Activated T-cell treated with anti-CD3 and anti-CD28 coated beads, Interleukin-2, amount 50 U/mL, for 72 hours (primary cell): ENCODE measurements around the gene DNAJB11. TPM values are rescaled to one million over a fixed set of nuclear protein-coding genes. Genes with fewer than 3 reads are reported as not detected.
"Not testable (repeated sequence)": the region's sequence is repeated elsewhere in the genome, so short reads cannot be mapped to it uniquely, and the experiment has no call there.

Experiments
- ATAC-seq, 2 donors: fragments of 150-1000 bp; cut with Tn5 transposase; replicated peaks in 1 of 2; 2 replicates each; pipeline ENCODE4 v1.10.0; 2021; ENCODE audit warnings: moderate library complexity in 2 of 2, mild to moderate bottlenecking in 1 of 2
- DNase-seq, 2 donors: peaks; one replicate each; pipeline ENCODE4 v3.0.0; 2021 to 2022; ENCODE audit warnings: mixed read lengths in 1 of 2
- H3K27ac Mint-ChIP-seq: one replicate; pipeline ENCODE4 v1.8.0; 2022; ENCODE audit warnings: mild to moderate bottlenecking, moderate library complexity, mixed read lengths
- H3K27me3 Mint-ChIP-seq: one replicate; pipeline ENCODE4 v1.8.0; 2022; ENCODE audit warnings: low read depth, mixed read lengths
- H3K36me3 Mint-ChIP-seq, 2 donors: one replicate each; pipeline ENCODE4 v1.8.0; 2022; ENCODE audit warnings: mixed read lengths in 2 of 2, mild to moderate bottlenecking in 1 of 2; ENCODE audit not compliant: insufficient read depth in 2 of 2
- H3K4me1 Mint-ChIP-seq: one replicate; pipeline ENCODE4 v1.8.0; 2022; ENCODE audit warnings: low read depth, mixed read lengths
- H3K4me3 Mint-ChIP-seq, 2 donors: one replicate each; pipeline ENCODE4 v1.8.0; 2022; ENCODE audit warnings: mild to moderate bottlenecking in 2 of 2, mixed read lengths in 2 of 2, moderate library complexity in 2 of 2
- H3K9me3 Mint-ChIP-seq, 2 donors: one replicate each; pipeline ENCODE4 v1.8.0; 2022; ENCODE audit warnings: mixed read lengths in 2 of 2
- total RNA-seq, 2 donors: library from RNA; stranded (reverse); gene quantifications; one replicate each; pipeline ENCODE4 v1.2.3, GENCODE V29; 2022

Gene DNAJB11
- total RNA-seq, 2 donors from 2014 or later = 29.7 to 34.2 TPM

GRCh38 chr3:186569361-186569760 is 1.2 kb upstream of the DNAJB11 start:
- ATAC-seq, H3K27me3 Mint-ChIP-seq, DNase-seq, H3K9me3 Mint-ChIP-seq: not testable (repeated sequence)
- H3K4me3 Mint-ChIP-seq = peak overlapping the region; percentile 92 to 95
- H3K36me3 Mint-ChIP-seq = peaks cover 3 to 14% of the 10 kb centered on the region in 2 donors
- peaks cover 67% of the 10 kb centered on the region for H3K4me1 Mint-ChIP-seq
- peak overlapping the region; percentile 86 for H3K27ac Mint-ChIP-seq

- peak overlapping the region; percentile 86 for H3K27ac Mint-ChIP-seq
- H3K27me3 Mint-ChIP-seq = no peaks in the 10 kb centered on the region
- H3K36me3 Mint-ChIP-seq = peaks cover 3 to 12% of the 10 kb centered on the region in 2 donors
- H3K4me1 Mint-ChIP-seq = peaks cover 67% of the 10 kb centered on the region
- no peak for DNase-seq
- no peak for ATAC-seq
- H3K9me3 Mint-ChIP-seq = no peaks in the 10 kb centered on the region
- peak overlapping the region; percentile 92 to 95 for H3K4me3 Mint-ChIP-seq
Measured at GRCh38 chr3:186569779-186570095, 783 bp upstream of the DNAJB11 start.

GRCh38 chr3:186570941-186571643 is 572 bp downstream of the DNAJB11 start:
- H3K4me1 Mint-ChIP-seq = peaks cover 59% of the 10 kb centered on the region
- ATAC-seq (no peak), DNase-seq (no peak)
- no peaks in the 10 kb centered on the region for H3K27me3 Mint-ChIP-seq
- no peaks in the 10 kb centered on the region for H3K9me3 Mint-ChIP-seq
- peak overlapping the region; percentile 92 to 95 for H3K4me3 Mint-ChIP-seq
- peaks cover 3 to 19% of the 10 kb centered on the region in 2 donors for H3K36me3 Mint-ChIP-seq
- peak overlapping the region; percentile 91 for H3K27ac Mint-ChIP-seq

- ATAC-seq (no peak), DNase-seq (no peak)
- Mint-ChIP-seq H3K9me3 (no peaks in the 10 kb centered on the region), H3K4me1 (peaks cover 54% of the 10 kb centered on the region), H3K4me3 (peak overlapping the region; percentile 92 to 95), H3K27me3 (no peaks in the 10 kb centered on the region), H3K27ac (peak overlapping the region; percentile 91), H3K36me3 (peaks cover 3 to 20% of the 10 kb centered on the region in 2 donors)
Measured at GRCh38 chr3:186571644-186572013, 1.1 kb downstream of the DNAJB11 start.

- H3K27ac Mint-ChIP-seq = no peak overlapping the region
- DNase-seq = no peak
- no peaks in the 10 kb centered on the region for H3K27me3 Mint-ChIP-seq
- H3K4me1 Mint-ChIP-seq = peaks cover 18% of the 10 kb centered on the region
- ATAC-seq = no peak
- no peaks in the 10 kb centered on the region for H3K9me3 Mint-ChIP-seq
- H3K4me3 Mint-ChIP-seq = no peak overlapping the region
- H3K36me3 Mint-ChIP-seq = peaks cover 0 to 32% of the 10 kb centered on the region in 2 donors
Measured at GRCh38 chr3:186577521-186577920, 7.0 kb downstream of the DNAJB11 start.

- Mint-ChIP-seq H3K4me3 (no peak overlapping the region), H3K27me3 (no peaks in the 10 kb centered on the region), H3K9me3 (no peaks in the 10 kb centered on the region), H3K4me1 (peaks cover 10% of the 10 kb centered on the region), H3K36me3 (peaks cover 1 to 26% of the 10 kb centered on the region in 2 donors), H3K27ac (peak overlapping the region; percentile 44)
- DNase-seq (no peak), ATAC-seq (no peak)
Measured at GRCh38 chr3:186580785-186581184, 10.3 kb downstream of the DNAJB11 start.

- Mint-ChIP-seq H3K36me3 (peaks cover 1 to 22% of the 10 kb centered on the region in 2 donors), H3K4me1 (peaks cover 10% of the 10 kb centered on the region), H3K4me3 (no peak overlapping the region), H3K27ac (no peak overlapping the region), H3K27me3 (no peaks in the 10 kb centered on the region), H3K9me3 (no peaks in the 10 kb centered on the region)
- no peak for ATAC-seq
- no peak for DNase-seq
Measured at GRCh38 chr3:186582541-186582940, 12.0 kb downstream of the DNAJB11 start.

- ATAC-seq (peak; percentile 75 to 76), DNase-seq (no peak)
- Mint-ChIP-seq H3K4me1 (peaks cover 16% of the 10 kb centered on the region), H3K4me3 (no peak overlapping the region), H3K9me3 (no peaks in the 10 kb centered on the region), H3K27ac (peak overlapping the region; percentile 5), H3K36me3 (peaks cover 1 to 17% of the 10 kb centered on the region in 2 donors), H3K27me3 (no peaks in the 10 kb centered on the region)
Measured at GRCh38 chr3:186583831-186584230, 13.3 kb downstream of the DNAJB11 start.

- not testable (repeated sequence) for ATAC-seq, H3K27me3 Mint-ChIP-seq, H3K27ac Mint-ChIP-seq, DNase-seq, H3K4me3 Mint-ChIP-seq, H3K9me3 Mint-ChIP-seq
- peaks cover 26% of the 10 kb centered on the region for H3K4me1 Mint-ChIP-seq
- H3K36me3 Mint-ChIP-seq = peaks cover 1 to 12% of the 10 kb centered on the region in 2 donors
Measured at GRCh38 chr3:186586245-186586644, 15.7 kb downstream of the DNAJB11 start.

GRCh38 chr3:186587183-186587582 is 16.7 kb downstream of the DNAJB11 start:
- Mint-ChIP-seq H3K4me1 (peaks cover 26% of the 10 kb centered on the region), H3K4me3 (no peak overlapping the region), H3K27me3 (no peaks in the 10 kb centered on the region), H3K9me3 (no peaks in the 10 kb centered on the region), H3K36me3 (peaks cover 1 to 9% of the 10 kb centered on the region in 2 donors), H3K27ac (no peak overlapping the region)
- DNase-seq = no peak
- no peak for ATAC-seq

GRCh38 chr3:186588632-186589031 is 18.1 kb downstream of the DNAJB11 start:
- Mint-ChIP-seq H3K27ac (no peak overlapping the region), H3K9me3 (no peaks in the 10 kb centered on the region), H3K4me3 (no peak overlapping the region), H3K36me3 (peaks cover 1 to 9% of the 10 kb centered on the region in 2 donors), H3K4me1 (peaks cover 23% of the 10 kb centered on the region), H3K27me3 (no peaks in the 10 kb centered on the region)
- peak; percentile 47 to 67 for ATAC-seq
- no peak for DNase-seq

GRCh38 chr3:186589121-186589520 is 18.6 kb downstream of the DNAJB11 start:
- ATAC-seq (no peak), DNase-seq (no peak)
- Mint-ChIP-seq H3K27me3 (no peaks in the 10 kb centered on the region), H3K36me3 (peaks cover 1 to 7% of the 10 kb centered on the region in 2 donors), H3K4me3 (peak overlapping the region in 1 of 2 donors; percentile 5), H3K9me3 (no peaks in the 10 kb centered on the region), H3K4me1 (peaks cover 21% of the 10 kb centered on the region), H3K27ac (peak overlapping the region; percentile 59)

- ATAC-seq (peak; percentile 74 to 75), DNase-seq (no peak)
- Mint-ChIP-seq H3K9me3 (no peaks in the 10 kb centered on the region), H3K27ac (no peak overlapping the region), H3K4me3 (peak overlapping the region in 1 of 2 donors; percentile 2), H3K27me3 (no peaks in the 10 kb centered on the region), H3K4me1 (peaks cover 21% of the 10 kb centered on the region), H3K36me3 (peaks cover under 1 to 3% of the 10 kb centered on the region in 2 donors)
Measured at GRCh38 chr3:186589856-186590579, 19.5 kb downstream of the DNAJB11 start.
